ENCODE results near the gene SPACA4. TPM values are rescaled to one million over a fixed set of nuclear protein-coding genes. Genes with fewer than 3 reads are reported as not detected.

The SPACA4 gene
- total RNA-seq, 1 experiment from 2014 or later = not detected

DNA sequence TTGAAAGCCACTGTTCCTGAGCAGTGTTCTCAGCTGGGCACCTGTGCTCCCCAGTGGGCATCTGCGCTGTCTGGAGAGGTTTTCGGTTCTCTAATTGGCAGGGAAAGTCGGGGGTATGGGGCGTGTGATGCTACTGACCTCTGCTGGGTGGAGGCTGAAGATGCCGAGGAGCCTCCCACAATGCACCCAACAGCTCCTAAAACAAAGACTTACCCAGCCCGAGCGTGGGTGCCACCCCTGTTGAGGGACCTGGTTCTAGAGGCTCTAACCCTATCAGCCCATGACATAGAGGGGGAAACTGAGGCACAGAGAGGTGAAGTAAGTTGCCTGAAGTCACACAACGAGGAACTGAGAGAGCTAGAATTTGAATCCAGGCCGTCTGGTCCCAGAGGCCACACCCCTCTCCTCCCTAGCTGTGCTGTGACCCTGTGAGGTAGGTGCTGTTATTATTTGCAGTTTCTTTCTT, 2.3 kb downstream of the SPACA4 start:
- peak; percentile 88 for DNase-seq
- Histone ChIP-seq H3K27me3 (ENCODE audit: control insufficient read depth, insufficient read depth, low read length) (no peaks in the 10 kb centered on the region), H3K36me3 (replicated peaks; ENCODE audit: control insufficient read depth, insufficient read depth, low read length) (peaks cover 7% of the 10 kb centered on the region), H3K4me3 (ENCODE audit: insufficient read depth, low read depth, low read length) (no peak overlapping the region)

DNA sequence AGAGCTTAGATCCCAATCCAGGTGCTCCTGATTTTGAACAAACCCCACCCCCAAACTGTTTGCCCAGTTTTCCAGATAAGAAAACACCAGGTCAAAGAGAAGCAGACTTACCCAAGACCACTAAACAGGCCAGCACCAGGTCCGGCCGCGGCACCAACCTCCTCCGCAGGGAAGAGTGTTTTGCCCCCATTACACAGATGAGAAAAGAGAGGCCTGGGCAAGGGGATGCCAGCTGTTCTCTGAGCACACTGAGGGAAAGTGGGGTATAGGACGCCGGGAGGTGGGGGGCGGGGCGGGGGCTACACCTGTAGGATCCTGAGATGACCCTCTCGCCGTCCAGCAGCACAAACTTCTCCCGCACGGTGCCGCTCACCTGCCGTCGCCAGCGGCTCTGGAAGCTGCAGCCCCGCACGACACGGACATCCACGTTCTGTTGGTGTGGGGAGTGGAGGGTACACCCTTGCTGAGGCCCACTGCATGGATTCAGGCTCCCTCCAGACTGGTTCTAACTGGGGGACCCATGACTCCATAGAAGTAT, 3.1 kb downstream of the SPACA4 start:
- no peak for DNase-seq
- no peak overlapping the region for H3K4me3 ChIP-seq (ENCODE audit: insufficient read depth, low read depth, low read length)
- no peaks in the 10 kb centered on the region for H3K27me3 ChIP-seq (ENCODE audit: control insufficient read depth, insufficient read depth, low read length)
- peaks cover 8% of the 10 kb centered on the region for H3K36me3 ChIP-seq (replicated peaks; ENCODE audit: control insufficient read depth, insufficient read depth, low read length)

DNA sequence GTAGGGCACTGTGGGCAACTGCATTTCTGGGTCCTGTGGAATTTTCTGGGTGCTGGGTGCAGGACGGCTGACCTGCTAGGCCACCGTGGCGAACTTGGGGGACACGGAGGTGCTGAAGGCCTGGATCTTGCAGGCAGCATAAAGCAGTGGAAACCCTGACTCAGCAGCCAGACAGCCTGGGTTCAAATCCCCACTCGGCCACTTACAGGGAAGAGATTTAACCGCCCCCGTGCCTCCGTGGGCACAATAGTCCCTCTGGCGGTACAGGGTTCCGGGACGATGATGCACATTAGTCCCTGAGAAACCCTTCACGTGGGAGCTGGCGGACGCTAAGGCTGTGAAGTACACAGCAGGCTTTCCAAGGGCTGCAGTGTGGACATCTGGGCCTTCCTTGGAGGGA, 5.3 kb downstream of the SPACA4 start:
- Histone ChIP-seq H3K27me3 (ENCODE audit: control insufficient read depth, insufficient read depth, low read length) (no peaks in the 10 kb centered on the region), H3K4me3 (ENCODE audit: insufficient read depth, low read depth, low read length) (no peak overlapping the region), H3K36me3 (replicated peaks; ENCODE audit: control insufficient read depth, insufficient read depth, low read length) (peaks cover 23% of the 10 kb centered on the region)
- no peak for DNase-seq

DNA sequence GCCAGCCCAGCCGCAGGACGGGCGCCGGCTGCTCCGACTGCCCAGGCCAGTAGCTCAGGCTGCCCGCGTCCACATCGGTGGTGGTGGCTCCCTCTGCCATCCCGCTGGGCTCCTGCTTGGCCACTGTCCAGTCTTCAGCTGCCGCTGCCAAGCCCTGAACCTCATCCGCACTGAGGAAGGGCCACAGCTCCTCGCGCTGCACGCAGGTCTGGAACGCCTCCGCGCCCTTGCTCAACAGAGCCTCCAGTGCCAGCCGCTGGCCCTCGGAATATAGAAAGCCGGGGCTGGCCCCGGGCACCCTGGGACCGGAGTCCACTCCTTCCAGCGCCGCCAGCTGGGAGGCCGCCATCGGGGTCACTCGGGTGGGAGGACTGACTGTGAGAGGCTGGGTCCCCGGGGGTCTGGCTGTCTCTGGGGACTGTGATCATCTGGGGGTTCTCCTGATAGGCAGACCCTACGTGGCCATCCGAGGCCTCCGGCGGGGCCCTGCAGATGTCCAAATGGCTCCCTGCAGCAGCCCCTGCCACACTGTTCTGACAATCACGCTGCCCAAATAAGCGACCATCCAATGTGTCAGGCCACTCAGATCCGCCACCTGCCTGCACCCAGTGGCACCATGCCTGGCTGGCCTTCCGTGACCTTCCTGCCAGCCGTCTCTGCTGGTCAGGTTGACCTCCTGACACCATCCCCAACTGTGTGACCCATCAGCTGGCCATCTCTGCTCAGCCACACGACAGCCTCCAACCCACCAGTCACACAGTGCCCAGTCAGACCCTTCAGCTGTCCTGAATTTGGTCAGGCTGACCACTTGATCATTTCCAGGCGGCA, 6.7 kb downstream of the SPACA4 start:
- DNase-seq = no peak
- H3K27me3 ChIP-seq (ENCODE audit: control insufficient read depth, insufficient read depth, low read length) = no peaks in the 10 kb centered on the region
- H3K4me3 ChIP-seq (ENCODE audit: insufficient read depth, low read depth, low read length) = no peak overlapping the region
- H3K36me3 ChIP-seq (replicated peaks; ENCODE audit: control insufficient read depth, insufficient read depth, low read length) = peaks cover 31% of the 10 kb centered on the region

DNA sequence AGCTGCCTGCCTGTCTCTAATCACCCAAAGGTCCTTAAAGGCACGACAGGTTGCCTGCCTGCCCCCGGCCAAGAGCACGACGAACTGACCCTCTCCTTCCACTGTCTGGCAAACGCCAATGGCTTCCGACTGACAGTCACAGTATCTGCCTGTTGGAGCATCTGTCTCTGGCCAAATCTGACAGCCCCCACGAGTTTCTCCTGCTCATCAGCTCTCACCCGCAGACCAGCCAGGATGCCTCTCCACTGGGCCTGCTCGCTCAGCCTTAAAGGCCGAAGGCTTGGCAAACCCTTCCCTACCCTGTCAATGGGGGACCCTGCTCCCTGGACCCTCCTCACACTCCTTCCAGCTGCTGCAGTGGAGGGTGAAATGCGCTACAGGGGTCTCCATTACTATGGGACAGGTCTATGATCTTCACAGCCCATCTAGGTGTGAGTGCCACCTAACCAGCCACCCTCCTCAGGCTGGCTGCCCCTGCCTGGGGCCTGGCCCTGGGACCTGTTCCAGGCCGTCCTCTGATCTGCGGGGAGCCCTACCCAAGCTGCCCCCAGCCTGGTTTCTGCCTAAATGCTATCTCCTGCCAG, 7.4 kb downstream of the SPACA4 start:
- no peak for DNase-seq
- Histone ChIP-seq H3K27me3 (ENCODE audit: control insufficient read depth, insufficient read depth, low read length) (no peaks in the 10 kb centered on the region), H3K36me3 (replicated peaks; ENCODE audit: control insufficient read depth, insufficient read depth, low read length) (peaks cover 31% of the 10 kb centered on the region), H3K4me3 (ENCODE audit: insufficient read depth, low read depth, low read length) (no peak overlapping the region)

DNA sequence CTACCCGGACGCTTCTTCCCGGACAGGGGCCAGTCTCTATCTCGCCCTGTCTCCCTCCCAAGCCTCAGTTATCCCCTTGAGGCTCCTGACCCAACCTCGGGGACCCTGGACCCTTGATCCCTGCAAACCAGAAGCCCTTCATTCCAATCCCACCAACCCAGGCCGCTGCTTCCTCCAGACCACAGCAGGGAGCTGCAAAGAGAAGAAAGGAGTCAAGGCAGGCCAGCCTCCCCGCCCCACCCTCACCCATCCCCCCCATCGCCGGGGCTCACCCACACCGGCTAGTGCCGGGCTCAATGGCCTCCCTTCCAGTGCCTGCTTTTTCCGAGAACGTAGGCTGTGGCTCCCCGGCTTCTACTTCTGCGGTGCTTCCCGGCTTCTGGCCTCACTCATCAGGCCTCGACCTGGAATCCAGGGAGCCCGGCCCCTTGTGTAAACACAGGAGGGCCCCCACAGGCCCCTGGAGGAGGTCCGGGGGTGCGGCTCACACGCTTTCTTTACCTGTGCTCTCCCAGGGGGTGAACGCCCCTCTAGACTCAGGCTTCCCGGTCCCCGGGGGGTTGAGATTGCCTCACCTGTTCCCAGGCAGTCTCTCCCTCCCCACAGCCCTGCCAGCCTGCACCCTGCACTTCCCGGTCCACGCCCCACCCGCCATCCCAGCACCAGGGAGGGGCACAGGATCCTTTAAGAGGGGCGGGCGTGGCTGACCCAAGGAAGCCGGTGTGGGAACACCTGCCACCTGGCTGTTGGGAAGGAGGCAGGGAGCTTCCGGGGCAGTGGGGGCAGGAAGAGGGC, 8.1 kb downstream of the SPACA4 start, which contains the start of gene FAM83E:
Gene FAM83E (minus strand): TSS at position 641 of the 795 bp plus-strand sequence. CDS start 1,704 bp downstream, outside the sequence.
- peak within 1 kb of the TSS; percentile 14 for H3K4me3 ChIP-seq (ENCODE audit: insufficient read depth, low read depth, low read length)
- DNase-seq = peak; percentile 97
- H3K36me3 ChIP-seq (replicated peaks; ENCODE audit: control insufficient read depth, insufficient read depth, low read length) = peaks cover 31% of the 10 kb centered on the region
- H3K27me3 ChIP-seq (ENCODE audit: control insufficient read depth, insufficient read depth, low read length) = no peaks in the 10 kb centered on the region

DNA sequence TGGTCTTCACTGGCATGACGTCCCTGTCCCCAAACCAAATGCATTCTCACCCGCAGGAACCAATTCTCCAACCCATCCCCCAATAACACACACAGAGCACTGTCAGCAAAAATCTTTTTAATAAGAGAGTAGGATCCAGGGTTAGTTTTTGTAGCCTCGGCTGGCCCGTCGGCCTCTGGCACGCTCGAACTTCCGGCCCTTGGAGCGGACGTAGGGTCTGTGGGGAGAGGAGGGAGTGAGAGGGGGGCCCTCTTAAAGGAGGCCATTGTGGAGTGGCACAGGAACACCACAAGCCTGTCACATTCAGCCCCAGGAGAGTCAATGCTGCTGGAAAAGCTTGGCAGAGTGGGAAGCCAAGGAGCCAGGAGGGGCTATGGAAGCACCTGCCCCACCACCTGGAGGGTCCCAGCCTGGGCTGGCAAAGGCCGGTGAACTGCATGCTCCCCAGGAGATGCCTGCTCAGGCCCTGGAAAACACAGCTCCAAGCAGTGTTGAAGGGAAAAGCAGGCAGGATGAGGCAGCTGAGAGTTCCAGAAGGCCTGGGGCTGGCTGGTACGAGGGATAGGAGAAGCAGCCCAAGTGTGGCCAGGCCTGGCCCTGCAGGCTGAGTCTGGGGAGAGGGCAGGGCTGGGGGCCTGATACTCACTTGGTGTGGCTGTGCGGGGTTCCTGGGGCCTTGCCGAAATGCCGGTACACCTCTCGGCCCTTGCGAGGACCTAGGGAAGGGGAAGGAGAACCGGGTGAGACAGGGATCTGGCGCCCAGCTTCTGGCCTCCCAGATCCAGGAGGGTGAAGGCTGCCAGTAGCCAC, 8.9 kb downstream of the SPACA4 start:
- peaks cover 31% of the 10 kb centered on the region for H3K36me3 ChIP-seq (replicated peaks; ENCODE audit: control insufficient read depth, insufficient read depth, low read length)
- H3K27me3 ChIP-seq (ENCODE audit: control insufficient read depth, insufficient read depth, low read length) = no peaks in the 10 kb centered on the region
- peak; percentile 74 for DNase-seq
- H3K4me3 ChIP-seq (ENCODE audit: insufficient read depth, low read depth, low read length) = no peak overlapping the region

DNA sequence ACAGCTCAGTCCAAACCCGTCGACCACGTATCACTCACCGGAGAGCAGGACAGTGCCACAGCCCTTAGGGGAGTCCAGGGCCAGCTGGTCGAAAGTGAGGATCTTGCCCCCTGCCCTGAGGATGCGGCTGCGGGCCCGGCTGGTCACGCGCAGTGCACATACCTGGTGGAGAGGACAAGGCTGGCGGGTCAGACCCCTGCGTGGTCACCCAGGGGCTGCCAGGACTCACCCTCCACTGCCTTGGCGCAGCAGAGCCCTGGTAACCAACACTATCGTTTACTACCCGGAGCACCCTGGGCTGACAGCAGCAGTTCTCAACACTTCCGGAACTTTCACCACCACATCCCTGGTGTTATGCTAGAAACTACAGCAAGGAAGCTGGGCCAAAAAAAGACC, 9.5 kb downstream of the SPACA4 start:
- Histone ChIP-seq H3K36me3 (replicated peaks; ENCODE audit: control insufficient read depth, insufficient read depth, low read length) (peaks cover 31% of the 10 kb centered on the region), H3K4me3 (ENCODE audit: insufficient read depth, low read depth, low read length) (no peak overlapping the region), H3K27me3 (ENCODE audit: control insufficient read depth, insufficient read depth, low read length) (no peaks in the 10 kb centered on the region)
- DNase-seq = no peak

DNA sequence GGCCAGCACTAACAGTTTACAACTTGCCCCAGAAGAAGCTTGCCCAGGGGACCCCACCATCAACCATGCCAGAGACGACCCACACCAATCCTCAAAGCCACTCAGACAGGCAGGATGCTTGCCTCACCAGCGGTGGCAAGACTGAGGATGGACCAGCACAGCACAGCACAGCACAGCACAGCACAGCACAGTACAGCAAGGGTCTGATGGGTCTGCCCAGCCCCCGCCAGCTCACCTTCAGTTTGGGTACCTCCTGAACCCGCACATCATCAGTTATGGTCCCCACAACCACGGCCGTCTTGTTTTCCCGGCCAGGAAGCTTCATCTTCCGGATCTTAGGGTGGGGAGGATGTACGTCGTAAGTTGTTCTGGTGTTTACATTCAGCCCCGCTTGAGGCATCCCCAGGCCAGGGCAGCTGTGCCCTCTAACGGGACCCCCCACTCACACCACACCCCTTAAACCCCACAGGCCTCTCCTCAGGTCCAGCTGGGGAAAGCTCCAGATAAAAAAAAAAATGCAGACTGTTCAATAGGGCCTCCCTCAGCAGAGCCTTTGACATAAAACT, 10.0 kb downstream of the SPACA4 start:
- no peak for DNase-seq
- Histone ChIP-seq H3K36me3 (replicated peaks; ENCODE audit: control insufficient read depth, insufficient read depth, low read length) (peaks cover 31% of the 10 kb centered on the region), H3K27me3 (ENCODE audit: control insufficient read depth, insufficient read depth, low read length) (no peaks in the 10 kb centered on the region), H3K4me3 (ENCODE audit: insufficient read depth, low read depth, low read length) (no peak overlapping the region)

DNA sequence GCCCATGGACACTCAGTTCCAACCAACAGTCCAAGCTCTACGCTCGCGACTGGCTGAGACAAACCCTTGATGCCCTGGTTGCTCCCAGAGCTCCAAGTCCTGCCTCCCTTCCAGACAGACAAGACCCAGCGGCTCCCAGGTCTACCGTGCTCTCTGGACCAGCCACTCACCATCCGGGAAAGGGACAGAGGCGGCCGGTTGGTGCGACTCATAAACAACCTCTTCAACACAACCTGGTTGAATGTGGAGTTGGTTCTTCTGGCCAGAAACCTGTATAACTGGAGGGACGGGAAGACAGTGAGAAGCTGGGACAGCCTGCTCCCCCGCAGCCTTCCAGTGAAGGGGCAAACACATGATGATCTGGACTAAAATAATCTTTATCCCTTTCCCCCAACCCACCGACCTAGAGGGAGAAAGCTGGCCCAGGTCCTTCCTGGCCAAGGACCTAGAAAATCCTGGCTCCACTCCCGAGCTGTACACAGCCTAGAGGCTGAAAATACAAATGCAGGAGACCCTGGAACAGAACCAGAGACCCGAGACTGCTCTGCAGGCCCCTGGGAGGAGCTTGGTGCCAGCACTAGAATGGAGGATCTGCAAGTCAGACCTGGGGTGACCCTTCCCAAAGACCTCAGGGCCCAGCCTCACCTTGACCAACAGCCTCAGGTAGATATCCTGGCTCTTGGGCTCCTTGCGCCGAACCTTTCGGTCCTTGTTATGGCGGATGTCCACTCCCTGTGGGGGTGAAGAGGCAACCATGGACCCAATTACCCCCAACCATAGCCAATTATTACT, 10.8 kb downstream of the SPACA4 start:
- Histone ChIP-seq H3K4me3 (ENCODE audit: insufficient read depth, low read depth, low read length) (peak overlapping the region; percentile 100), H3K36me3 (replicated peaks; ENCODE audit: control insufficient read depth, insufficient read depth, low read length) (peaks cover 31% of the 10 kb centered on the region), H3K27me3 (ENCODE audit: control insufficient read depth, insufficient read depth, low read length) (no peaks in the 10 kb centered on the region)
- no peak for DNase-seq

DNA sequence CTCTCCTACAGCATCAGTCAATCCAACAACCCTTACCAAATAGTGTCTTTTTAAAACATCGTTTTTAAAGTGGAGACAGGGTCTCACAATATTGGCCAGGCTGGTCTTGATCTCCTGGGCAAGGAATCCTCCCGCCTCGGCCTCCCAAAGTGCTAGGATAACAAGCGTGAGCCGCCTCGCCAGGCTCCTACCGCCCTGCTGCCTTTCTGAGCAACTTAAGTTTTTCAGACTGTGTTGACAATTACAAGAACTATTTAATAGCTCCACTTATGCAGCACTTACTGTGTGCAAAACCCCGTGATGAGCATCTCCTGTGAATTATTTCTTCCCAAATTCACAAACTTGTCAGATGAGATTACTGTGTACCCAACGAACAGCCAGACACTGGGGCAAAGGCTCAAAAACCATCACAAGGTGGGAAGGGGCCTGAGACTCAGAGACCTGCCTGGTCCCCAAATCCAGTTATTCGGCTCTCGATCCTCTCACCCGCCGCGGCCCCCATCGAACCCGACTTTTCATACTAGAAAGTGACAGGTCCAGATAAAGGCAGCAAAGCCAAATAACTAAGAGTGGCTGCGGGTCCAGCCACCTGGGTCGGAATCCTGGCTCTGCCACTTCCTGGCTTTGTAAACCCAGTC, 11.9 kb downstream of the SPACA4 start:
- H3K36me3 ChIP-seq (replicated peaks; ENCODE audit: control insufficient read depth, insufficient read depth, low read length) = peaks cover 31% of the 10 kb centered on the region
- no peak for DNase-seq
- H3K27me3 ChIP-seq (ENCODE audit: control insufficient read depth, insufficient read depth, low read length) = no peaks in the 10 kb centered on the region
- H3K4me3 ChIP-seq (ENCODE audit: insufficient read depth, low read depth, low read length) = peak overlapping the region; percentile 100

DNA sequence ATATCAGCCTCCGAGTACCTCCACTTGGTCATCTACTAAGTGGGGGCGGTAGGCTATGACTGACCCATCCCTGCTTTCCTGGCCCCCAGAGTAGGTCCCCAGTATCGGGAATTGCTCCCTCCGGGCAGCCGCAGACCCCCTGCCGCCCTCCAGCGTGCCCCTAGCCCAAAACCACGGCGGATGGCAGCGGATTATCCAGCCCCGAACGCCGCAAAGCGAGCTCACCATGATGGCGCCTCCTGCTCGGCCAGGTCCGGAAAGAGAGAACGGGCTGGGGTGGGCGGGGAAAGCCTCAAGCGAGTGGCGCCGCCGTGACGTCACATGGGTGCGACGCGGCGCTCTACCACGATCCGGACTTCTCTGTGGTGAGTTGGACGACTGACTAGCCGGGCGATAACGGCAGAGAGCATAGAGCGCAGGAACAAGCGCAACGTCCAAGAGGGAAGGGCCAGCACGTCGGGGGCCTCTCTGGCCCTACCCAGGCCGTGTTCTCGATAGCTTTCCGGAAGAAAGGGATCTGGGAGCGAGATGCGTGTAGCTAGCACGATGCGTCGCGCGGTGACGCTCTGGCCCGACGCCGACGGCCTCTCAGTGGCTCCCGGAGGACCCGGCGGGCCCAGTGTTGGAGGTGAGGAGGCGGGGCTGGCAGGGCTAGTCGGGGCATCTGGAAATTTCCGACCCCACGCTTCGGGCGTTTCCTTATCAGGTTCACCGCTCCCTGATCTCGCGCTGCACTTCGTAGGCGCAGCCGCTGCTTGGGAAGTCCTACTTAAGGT, 12.6 kb downstream of the SPACA4 start, which contains the start of the genes RPL18 and SPHK2:
Gene RPL18 (minus strand): TSS at position 263 of the 776 bp plus-strand sequence. CDS start 35 bp downstream, at position 228.
Gene SPHK2 (plus strand): TSS at position 591 of the 776 bp plus-strand sequence. CDS start 1,009 bp downstream, outside the sequence.
- DNase-seq = peak; percentile 99
- peak within 1 kb of the TSS; percentile 100 for H3K4me3 ChIP-seq (ENCODE audit: insufficient read depth, low read depth, low read length)
- H3K36me3 ChIP-seq (replicated peaks; ENCODE audit: control insufficient read depth, insufficient read depth, low read length) = peaks cover 27% of the 10 kb centered on the region
- no peaks in the 10 kb centered on the region for H3K27me3 ChIP-seq (ENCODE audit: control insufficient read depth, insufficient read depth, low read length)
